ENCODE measurements around the gene VTI1A.
"Not testable (repeated sequence)": the region's sequence is repeated elsewhere in the genome, so short reads cannot be mapped to it uniquely, and the experiment has no call there.

Gene VTI1A

DNA sequence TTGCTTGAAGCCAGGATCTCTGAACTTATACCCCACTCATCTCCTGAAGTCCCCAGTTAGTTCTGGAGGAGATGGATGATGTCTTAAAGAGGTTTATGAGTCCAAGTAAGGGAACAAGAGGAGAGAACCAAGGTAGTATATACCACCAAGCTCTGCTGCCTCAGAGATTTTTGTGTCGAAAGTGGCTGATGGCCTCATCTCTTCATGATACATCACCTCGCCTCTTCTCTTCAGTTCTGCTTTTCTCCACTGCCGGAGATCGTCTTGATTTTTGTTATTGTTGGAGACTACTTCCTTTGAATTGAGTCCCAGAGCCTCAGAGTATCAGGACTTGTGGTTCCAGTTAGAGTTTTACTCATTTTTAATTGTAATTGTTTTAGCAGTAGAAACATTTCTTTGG is 1.9 kb downstream of the VTI1A start:
- no peak for DNase-seq
- intact Hi-C loops (cut with DNase I) = loop anchor here (10.0 kb wide), 1 partner anchor 264 kb away; the partner anchor contains the start of gene GPAM

DNA sequence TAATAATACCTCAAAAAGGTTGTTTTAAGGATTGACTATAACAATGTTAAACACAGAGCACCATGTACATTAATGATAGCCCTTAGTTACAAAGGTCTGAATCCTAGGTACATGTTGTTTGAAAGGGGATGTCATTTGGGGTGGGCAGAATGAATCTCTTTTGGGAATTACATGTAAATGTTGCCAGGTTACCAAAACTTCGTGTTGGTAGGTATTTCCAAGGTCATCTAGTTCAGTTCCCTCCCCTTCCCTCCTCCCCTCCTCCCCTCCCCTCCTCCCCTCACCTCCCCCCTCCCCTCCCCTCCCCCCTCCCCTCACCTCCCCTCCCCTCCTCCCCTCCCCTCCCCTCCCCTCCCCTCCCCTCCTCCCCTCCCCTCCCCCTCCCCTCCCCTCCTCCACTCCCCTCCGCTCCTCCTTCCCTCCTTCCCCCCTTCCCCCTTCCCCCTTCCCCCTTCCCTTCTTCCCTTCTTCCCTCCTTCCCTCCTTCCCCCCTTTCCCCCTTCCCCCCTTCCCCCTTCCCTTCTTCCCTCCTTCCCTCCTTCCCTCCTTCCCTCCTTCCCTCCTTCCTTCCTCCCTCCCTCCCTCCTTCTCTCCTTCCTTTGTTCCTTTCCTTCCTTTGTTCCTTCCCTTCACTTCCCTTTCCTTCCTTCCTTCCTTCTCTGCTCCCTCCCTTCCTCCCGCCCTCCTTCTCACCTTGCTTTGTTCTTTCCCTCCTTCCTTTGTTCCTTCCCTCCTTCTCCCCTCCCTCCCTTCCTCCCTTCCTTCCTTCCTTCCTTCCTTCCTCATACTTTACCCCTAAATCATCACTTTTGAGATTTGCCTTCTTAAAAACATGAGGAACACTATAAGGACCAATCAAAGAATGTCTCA is 8.1 kb downstream of the VTI1A start:
- DNase-seq = no peak
- intact Hi-C loops (cut with DNase I) = no loop called here

DNA sequence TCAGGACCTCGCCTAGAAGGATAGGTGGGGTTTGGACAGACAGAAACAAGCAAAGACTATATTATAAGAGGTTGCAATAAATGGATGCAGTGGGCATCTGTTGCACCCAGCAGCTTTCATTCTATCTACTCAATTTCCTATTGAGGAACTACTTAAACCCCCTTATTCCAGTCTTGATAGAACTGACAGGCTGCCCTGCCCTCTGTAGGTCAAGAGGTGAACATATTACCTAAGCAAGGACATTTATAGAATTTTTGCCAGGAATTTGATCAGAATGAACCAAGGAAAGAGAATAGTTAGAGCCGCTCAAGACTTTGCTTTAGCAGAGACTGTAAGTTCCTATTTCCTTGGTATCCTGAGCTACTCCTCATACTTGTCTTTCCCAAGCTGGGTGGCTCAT is 9.5 kb downstream of the VTI1A start:
- intact Hi-C loops (cut with DNase I) = no loop called here

DNA sequence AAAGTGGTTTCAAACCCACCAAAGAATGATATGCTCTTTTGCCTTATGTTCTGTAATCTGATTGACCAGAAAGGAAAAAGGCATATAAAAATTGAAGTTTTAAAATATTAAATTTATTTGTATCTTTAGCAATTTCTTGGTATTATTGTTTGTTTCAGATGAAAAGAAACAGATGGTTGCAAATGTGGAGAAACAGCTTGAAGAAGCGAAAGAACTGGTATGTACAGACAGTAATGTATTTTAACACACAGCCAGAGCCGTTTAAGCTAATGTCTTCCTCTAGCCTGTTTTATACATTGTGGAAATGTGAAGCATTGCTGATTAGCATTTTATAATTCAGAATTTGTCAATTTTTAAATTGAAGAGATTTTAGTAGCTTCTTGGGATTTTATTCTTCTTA is 13.4 kb downstream of the VTI1A start:
- intact Hi-C loops (cut with DNase I) = no loop called here
- DNase-seq = no peak

More for the DNA sequence above, 9.5 kb downstream of the VTI1A start:
- DNase-seq = no peak

DNA sequence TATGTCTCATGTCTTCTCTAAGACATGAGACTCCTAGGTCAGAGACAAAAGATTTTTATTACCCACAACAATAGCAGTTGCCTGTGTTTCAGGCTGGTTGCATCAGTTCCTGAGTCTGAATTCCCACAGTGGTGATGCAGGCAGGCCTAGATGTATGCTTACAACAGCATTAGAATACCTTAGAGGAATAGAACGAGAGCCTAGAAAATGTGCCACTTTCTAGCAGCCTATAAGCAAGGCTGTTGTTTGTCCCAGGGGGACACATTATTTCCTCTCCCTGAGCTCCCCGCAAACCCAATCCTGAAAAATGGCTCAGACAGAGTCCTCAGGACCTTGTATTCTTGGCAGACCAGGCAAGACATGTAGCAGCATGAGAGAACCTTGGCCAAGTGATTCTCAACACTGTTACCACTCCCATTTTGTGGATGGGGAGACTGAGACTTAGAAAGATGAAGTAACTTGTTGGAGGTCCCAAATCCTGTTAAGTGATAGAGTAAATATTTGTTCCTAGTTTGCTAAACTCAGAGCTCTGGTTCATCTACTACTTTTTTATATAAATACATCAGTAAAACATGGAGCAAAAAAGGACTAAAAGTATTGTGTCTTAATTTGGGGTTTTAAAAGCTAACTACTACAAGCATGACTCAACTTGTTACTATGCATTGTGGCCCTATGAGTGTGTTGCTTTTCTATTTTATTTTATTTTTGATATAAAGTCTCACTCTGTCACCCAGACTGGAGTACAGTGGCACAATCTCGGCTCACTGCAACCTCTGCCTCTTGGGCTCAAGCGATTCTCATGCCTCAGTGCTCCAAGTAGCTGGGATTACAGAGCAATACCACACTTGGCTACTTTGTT is 14.2 kb downstream of the VTI1A start:
- intact Hi-C loops (cut with DNase I) = no loop called here
- DNase-seq = no peak

DNA sequence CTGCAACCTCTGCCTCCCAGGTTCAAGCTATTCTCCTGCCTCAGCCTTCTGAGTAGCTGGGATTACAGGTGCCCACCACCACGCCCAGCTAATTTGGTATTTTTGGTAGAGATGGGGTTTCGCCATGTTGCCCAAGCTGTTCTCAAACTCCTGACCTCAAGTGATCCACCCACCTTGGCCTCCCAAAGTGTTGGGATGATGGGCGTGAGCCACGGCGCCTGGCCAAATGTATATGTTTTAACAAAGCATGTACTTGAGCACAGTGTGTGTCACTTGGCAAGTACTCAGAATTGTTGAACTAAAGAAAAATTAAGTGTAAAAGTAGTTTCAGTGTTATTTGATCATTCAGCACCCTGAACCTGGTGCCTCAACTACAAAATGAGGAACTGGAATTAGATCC is 17.1 kb downstream of the VTI1A start:
- intact Hi-C loops (cut with DNase I) = not testable (repeated sequence)
- DNase-seq = peak in 1 of 10 donors; percentile 67

DNA sequence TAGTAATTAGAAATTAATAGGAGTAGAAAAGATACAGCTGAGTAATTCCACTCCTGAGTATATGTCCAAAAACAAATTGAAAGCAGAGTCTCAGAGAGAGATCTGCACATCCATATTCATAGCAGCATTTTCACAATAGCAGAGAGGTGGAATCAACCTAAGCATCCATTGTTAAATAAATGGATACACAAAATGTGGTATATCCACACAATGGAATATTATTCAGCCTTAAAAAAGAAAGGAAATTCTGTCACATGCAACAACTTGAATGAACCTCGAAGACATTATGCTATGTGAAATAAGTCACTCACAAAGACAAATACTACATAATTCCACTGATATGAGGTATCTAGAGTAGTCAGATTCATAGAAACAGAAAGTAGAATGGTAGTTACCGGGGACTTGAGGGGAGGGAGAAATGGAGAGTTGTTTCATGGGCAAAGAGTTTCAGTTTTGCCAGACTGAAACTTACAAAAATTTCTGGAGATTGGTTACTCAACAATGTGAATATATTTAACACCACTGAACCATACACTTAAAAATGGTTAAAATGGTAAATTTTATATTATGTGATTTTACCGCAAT is 18.4 kb downstream of the VTI1A start:
- no peak for DNase-seq
- intact Hi-C loops (cut with DNase I) = no loop called here

DNA sequence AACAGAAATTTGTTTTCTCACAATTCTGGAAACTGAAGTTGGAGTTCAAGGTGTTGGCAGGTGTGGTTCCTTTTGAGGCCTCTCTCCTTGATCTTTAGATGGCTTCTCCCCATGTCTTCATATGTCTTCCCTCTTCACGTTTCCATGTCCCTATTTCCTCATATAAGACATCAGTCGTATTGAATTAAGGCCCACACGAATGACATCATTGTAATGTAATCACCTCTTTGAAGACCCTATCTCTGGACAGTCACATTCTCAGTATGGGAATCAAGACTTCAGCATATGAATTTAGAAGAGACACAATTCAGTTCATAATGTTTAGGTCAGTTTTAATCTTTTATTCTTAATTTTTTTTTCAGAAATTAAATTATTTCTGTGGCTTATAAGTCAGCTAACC is 19.8 kb downstream of the VTI1A start:
- intact Hi-C loops (cut with DNase I) = no loop called here
- no peak for DNase-seq

DNA sequence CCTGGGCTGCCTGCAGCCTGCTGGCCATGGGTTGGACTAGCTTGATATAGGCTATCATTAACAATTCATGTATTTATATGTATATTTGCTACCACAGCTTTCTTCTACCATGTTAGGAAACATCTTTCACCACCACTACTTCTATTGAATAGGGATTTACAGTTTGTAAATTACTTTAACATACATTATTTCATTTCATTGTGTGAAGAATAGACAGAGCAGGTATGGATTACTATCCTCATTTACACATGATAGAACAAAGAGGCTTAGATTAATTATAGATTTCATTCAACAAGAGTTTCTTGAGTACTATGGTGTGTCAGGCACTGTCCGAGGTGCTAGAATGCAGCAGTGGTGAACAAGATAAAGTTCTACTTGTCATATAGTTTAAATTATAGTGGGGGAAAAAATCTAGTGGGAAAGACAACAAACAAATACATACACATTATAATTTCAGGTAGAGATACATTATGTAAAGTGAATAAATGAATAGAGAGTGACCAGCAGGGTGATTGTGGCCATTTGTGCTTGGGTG is 20.6 kb downstream of the VTI1A start:
- intact Hi-C loops (cut with DNase I) = no loop called here
- no peak for DNase-seq

DNA sequence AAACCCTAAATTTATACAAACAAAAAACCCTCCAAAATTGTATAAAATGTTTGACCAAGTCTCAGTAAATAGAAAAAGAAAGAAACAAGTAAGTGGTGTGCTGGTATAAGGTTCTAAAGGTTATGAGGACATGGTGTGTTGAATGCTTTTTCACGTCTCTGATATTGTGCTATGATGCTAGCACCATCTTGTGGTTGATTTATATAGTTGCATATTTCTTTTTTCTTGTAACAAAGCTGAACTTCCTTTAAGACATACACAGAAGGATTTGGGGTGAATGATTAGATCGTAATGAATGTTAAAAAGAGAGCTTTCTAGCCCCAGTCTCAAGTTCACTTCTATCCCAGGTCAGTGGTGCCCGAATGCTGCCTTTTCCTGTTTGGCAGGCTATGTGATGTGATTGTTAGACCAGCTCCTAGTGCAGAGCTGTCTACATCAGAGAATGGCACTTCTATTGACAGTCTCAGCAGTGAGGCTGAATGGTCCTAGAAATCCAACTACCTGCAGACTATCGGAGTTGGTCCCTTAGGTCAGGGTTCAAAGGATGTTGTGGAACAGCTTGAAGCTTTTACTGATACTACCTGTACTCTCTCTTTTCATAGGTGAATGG is 25.0 kb downstream of the VTI1A start:
- no peak for DNase-seq
- intact Hi-C loops (cut with DNase I) = loop anchor here (10.0 kb wide), 1 partner anchor 1093 kb away; no protein-coding TSS in a partner anchor

DNA sequence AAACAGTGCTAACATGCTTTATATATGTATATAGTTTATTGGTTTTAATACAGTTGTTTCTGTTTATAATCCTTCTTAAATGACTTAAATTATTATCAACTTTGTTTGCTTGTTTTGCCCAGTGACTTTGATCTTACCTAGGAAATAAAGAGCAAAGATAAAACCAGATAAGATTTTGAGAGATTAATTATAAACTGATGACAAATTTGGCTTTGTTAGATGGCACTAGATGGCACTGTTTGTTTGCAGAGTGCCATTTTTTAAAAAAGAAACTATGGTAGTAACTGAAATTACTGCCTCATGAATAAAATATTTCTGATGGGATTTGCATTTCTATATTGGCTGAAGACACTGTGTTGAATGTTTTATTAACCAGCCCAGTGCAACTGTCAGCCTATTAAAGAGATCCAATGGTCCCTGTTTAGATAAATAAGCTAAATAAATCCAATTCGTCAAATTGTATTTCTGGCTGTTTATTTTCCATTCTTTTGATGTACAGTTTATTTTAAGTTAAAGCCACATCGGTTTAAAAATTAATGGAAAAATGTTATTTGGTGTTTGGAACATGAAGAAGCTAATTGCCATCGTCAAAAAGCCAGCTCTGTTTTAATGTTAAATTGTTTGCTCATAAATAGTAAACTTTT is 28.7 kb downstream of the VTI1A start:
- intact Hi-C loops (cut with DNase I) = loop anchor here (5.0 to 10.0 kb wide), 3 partner anchors 912 to 1089 kb away; no protein-coding TSS in a partner anchor
- no peak for DNase-seq

DNA sequence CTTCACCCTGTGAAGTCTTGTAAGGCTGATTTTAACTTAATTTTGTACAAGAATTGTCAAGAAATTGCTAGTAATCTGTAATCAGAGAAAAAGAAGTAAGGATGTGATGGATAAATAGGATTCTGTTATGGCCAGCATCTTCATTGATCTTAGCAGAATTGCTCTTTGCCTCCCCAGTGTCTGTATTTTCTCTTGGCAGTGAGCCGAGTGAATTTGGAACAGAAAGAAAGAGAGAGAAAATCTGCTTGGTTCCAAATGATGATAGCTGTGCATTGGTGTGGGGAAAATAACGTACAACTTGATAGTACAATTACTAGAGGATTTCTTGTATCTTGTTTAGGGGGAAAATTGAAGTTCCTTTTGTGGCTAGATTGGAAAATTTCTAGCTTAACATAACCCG is 34.6 kb downstream of the VTI1A start:
- no peak for DNase-seq
- intact Hi-C loops (cut with DNase I) = no loop called here

DNA sequence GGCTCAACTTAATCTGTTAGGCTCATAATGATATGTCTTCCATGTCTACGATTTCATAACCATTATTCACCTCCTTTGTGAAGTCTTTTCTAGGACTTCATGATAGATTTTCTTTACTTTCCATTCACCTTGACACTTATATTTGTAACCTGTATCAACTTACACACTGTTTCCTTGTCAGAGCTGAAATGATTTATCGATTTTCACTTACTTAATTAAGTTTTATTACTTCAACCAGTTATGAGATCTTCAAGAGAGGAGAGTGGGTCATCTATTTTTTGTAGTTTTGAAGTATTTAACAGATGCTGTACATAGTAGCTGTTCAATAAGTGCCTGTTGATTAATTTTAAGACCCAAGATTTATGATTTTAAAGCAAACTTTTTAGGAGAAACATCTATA is 37.4 kb downstream of the VTI1A start:
- intact Hi-C loops (cut with DNase I) = no loop called here
- DNase-seq = no peak

DNA sequence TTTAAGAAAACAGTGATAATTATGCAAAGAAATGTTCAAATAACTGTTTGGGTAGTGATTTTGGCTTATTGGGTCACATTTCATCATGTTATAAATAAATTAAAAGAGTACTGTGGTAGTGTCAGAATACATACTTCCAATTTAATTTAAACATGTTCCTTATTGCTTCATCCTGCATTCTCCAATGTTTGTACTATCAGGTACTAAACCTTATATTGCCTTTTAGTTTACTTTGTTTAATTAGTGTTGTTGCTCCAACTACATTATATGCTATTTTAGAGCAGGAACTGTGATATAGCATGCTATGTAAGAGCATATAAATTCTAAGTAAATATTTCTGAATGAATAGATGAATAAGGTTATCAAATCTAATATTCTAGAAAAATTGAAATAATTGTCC is 40.9 kb downstream of the VTI1A start:
- no peak for DNase-seq
- intact Hi-C loops (cut with DNase I) = no loop called here

DNA sequence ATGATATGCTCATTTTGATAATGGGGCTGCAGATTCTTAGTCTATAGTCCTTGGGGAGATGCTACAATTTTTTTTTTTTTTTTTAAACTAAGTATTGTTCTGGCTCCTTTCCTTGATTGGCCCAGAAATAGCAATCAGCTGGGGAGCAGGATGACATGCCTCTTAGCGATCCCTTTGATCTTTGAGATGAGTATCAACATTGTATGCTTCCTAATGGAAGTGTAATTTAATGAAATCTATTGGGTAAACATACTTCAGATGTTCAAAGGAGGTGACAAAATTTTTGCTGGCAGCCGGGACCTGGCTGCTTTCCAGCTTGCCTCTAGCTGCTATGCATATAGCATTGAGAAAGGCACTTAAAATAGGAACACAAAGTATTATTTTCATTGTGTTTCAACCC is 43.5 kb downstream of the VTI1A start:
- peak in 3 of 10 donors; percentile 14 to 77 (median 70) for DNase-seq
- intact Hi-C loops (cut with DNase I) = no loop called here

DNA sequence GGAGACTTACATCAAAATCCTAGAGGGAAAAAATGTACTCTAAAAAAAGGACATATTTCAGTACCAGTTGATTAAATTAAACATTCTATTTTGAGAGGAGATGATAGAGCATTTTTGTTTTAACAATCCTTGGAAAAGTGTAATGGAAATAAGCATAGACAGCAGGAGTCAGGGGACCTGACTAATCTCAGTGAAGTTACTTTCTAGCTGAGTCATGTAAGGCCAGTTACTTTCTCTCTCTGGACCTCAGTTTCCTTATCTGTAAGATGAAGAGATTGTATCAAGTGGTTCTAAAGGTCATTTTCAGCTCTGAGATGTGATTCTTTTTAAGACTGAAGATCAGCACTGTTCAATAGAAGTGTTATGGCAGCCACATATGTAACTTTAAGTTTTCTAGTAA is 44.1 kb downstream of the VTI1A start:
- no peak for DNase-seq
- intact Hi-C loops (cut with DNase I) = no loop called here

DNA sequence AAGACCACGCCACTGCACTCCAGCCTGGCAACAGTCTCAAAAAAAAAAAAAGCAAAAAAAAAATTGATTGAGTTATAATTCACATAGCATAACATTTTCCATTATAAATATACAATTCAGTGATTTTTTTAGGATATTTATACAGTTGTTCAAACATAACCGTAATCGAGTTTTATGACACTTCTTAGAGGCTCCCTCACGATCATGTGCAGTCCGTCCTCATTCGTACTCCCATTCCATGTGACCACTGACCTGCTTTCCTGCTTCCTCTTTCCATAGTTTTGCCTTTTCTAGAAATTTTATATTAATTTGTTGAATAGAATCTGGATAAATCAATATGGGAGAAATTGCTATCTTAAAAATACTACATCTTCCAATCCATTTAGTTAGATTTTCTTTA is 45.7 kb downstream of the VTI1A start:
- intact Hi-C loops (cut with DNase I) = no loop called here
- no peak for DNase-seq

DNA sequence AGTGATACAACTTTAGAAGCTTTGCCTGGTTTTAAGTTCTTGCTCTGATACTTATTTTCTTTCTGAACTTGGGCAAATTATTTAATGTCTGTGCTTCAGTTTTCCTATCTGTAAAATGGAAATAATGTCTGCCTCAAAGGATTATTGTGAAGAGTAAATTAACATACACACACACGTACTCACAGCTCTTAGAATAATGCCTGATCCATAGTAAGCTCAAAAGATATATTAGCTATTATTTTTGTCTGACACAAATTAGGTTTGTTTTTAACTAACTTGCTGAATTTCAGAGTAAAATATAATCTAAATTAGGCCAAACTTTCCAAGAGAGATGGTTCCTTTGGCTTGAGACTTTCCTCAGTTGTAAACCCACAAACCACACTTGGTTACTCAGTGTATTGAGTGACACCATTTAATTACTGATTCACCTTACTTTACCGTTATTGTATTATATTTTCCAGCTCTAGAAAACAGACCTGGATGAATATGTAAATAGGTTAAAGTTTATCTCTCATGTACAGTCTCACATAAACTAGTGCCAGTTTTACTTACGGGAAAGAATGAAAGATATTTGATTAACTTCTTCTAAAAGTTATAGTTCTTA is 50.4 kb downstream of the VTI1A start:
- no peak for DNase-seq
- intact Hi-C loops (cut with DNase I) = no loop called here

DNA sequence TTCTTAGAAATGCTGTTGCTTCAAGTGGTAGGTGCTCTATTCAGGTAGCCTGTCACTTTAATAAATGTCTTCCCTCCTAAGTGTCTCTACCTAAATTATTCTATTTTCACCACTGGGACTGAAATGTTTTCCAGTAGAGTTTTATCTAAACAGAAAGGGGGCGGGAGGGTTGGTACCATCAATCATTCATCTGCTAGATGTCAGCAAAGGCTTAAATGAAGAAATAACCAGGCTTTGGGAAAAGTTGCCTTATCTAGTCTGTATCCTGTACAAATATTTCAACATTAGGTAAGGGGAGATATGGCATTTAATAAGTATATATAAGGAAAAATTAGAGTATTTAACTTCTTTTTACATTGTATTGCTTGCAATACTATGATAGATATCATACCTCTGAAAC is 51.8 kb downstream of the VTI1A start:
- intact Hi-C loops (cut with DNase I) = no loop called here
- no peak for DNase-seq

DNA sequence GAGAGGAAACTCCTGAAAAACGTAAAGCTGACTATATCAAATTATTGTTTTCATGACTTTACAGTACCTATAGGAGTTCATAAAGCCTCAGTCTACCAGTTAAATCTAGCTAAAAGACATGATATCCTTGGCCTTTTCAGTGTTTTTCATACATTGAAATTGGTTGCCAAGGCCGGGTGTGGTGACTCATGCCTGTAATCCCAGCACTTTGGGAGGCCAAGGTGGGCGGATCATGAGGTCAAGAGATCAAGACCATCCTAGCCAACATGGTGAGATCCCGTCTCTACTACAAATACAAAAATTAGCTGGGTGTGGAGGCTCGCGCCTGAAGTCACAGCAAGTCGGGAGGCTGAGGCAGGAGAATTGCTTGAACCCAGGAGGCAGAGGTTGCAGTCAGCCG is 53.0 kb downstream of the VTI1A start:
- intact Hi-C loops (cut with DNase I); DNase-seq: not testable (repeated sequence)

Measured in posterior cingulate gyrus (tissue), 11 donors.